CD4-positive, alpha-beta T cell treated with Interleukin-6 for 4 hours (primary cell): ENCODE measurements around the gene S100P.
A peak's percentile ranks its signal among the peaks of the same experiment; 100 is the strongest.
"Not testable (repeated sequence)": the region's sequence is repeated elsewhere in the genome, so short reads cannot be mapped to it uniquely, and the experiment has no call there.

Source experiments
- DNase-seq: peaks from one replicate; pipeline ENCODE4 v3.0.0-alpha.2; 2020; ENCODE audit warnings: mixed read lengths

The S100P gene

DNA sequence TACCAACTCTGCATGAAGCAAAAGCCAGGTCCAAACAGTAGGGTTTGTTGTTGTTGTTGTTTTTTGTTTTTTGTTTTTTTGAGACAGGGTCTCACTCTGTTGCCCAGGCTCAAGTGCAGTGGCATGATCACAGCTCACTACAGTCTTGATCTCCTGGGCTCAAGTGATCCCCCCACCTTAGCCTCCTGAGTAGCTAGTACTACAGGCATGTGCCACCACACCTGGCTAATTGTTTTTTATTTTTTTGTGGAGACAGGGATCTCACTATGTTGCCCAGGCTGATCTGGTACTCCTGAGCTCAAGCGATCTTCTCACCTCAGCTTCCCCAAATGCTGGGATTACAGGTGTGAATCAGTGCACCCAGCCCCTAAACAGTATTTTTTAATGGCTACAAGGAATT lies 6.2 kb downstream of the S100P start:
- DNase-seq = no peak

DNA sequence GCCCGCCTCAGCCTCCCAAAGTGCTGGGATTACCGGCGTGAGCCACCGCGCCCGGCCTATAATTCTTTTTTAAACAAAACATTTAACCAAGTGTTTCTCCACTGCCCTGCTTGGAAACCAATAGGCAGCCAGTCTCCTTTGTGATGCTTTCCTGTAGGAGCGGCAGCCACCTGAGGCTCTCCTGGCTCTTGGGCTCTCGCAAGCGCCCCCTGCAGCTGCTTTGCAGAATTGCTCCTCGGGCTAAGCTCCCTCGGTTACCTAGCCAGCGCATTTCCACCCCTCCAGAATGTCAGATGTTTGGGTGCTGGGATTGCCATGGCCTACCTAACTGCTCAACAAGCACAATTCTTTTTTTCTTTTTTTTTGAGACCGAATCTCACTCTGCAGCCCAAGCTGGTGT lies 7.7 kb downstream of the S100P start:
- peak; percentile 54 for DNase-seq

DNA sequence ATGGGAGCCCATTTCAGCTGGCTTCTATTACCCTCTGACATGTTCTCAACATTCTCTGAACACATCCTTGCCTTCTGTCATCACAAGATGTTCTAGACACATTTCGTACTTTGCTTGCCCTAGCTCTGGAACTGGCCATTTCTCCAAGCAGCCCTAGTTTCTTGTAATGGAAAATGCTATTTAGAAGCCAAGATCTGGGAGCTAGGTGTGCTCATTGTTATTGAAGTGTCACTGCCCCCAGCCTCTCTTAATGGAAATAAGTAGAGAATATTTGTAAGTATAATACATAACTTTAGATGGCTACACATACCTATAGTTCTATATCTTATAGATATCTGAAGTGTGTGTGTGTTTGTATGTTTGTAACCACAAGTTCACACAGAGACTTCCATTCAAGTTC lies 9.1 kb downstream of the S100P start:
- no peak for DNase-seq

DNA sequence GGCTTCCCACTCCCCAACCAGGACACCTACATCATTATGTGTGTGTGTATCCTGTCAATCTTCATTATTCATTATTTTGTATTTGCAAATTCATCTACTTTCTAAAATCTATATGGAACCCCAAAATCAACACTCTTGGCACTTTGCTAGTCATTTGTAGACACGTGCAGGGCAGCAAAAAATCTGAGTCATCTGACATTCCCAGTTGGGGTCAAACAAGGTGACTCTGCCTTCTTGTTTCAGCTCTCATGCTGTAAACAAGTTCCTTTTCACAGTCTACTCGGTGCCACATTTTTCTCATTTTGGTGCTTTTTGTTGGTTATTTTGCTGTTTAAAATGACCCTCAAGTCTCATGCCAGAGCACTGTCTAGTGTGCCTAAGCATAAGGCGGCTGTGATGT lies 10.1 kb downstream of the S100P start:
- DNase-seq = no peak

DNA sequence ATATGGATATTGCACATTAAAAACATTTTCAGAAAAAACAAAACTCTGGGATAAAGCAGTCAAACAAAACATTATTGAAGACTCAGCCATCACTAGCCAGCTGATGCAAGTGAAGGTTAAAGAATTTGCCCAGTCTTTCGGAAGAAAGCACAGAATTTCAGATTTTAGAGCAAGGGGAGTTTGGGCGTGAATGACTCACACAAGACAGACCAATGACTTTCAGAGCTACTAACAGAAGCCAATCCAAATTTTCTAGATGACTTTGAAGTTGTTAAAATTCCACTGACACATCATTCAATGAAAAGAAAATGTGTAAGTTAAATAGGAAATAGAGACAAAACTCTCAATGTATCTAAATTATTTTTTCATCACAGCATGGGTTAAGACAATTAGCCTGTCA lies 12.0 kb downstream of the S100P start:
- DNase-seq = no peak

DNA sequence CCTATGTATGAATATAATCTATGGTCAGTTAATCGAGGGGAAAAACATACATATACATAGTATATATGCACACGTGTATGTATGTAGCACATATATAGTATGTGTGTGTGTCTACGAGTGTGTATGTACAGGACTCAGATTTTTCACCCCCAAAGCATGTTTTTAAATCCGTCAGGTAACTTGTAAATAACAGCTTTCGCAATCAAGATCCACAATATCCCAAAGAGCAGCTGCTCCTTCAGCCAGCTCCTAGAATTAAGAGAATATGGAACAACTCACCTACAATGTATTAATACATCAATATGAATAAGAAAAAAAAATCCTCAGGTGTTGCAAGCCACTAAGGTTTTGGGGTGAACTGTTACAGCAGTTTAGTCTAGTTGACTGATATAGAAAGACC lies 12.5 kb downstream of the S100P start:
- no peak for DNase-seq

DNA sequence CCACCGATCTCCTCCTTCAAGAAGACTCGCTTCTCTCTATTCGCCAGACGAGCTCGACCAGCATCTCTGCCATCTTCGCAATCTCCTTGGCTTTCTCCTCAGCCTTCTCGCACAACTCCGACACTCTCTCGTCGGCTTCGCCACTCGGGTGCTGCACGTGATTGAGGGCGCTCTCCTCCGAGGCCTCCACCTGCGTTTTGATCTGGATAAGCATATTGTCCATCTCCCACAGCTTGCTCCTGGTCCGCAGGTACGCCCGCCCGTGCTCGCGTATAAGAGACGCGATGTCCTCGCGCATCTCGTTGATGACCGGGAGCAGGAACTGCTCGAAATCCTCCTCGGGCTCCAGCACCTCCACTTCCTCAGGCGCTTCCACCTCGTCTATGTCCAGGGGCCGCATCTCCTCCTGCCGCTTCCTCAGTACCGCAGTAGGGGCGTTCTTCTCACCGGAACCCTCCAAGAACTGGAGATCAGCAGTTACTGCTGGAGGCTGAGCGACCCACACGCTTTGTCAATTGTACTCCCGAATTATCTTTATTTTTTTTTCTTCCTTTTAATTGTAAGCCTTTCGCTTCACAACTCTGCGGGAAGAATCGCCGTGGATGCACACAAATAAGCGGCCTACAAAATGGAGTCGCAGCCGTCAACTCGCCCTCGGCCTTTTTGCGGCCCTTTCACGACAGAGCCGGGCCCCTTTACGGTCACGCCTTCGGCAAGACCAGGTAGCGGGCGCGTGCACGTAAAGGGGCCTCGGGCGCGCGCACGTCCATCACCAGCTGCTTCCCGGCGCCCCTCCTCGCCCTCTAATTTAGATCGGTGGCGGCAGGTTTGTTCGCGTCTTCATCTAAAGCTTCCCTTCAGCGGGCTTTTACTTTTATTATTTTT lies 15.8 kb downstream of the S100P start, which contains the start of gene MRFAP1L1:
Gene MRFAP1L1, minus strand, starts transcription at position 636 of the 885 bp plus-strand sequence. Its CDS starts 236 bp downstream, at position 400.
- peak; percentile 97 for DNase-seq

DNA sequence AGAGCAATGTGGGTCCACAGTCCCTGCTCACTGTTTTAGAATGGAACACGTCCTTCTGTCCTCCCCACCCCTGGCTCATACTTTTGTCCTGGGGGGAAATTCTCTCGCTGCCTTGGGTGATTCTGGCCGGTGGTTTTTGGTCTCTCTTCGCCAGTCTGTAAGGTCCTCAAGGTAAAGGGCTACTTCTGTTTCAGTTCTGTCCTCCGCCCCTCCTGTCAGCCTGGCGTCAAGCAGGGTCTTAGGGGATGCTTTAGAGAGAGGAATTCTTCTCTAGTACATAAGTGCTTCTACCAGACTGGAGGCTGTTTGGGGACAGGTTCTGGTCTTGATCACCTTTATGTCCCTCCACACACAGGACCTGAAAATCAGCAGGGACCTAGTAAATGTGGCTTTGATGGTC lies 16.6 kb downstream of the S100P start:
- no peak for DNase-seq

DNA sequence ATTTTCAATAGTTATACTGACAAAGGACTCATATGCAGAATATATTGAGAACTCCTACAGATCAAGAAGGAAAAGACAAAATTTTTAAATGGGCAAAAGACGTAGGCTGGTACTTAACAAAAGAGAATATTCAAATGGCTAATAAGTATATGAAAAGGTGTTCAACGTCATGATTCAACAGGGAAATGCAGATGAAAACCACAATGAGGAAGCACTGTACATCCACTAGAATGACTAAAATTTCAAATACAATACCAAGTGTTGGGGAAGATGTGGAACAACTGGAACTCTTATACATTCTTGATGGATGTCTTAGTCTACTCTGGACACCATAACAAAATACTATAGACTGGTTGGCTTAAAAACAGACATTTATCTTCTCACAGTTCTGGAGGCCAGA lies 17.3 kb downstream of the S100P start:
- DNase-seq = no peak

DNA sequence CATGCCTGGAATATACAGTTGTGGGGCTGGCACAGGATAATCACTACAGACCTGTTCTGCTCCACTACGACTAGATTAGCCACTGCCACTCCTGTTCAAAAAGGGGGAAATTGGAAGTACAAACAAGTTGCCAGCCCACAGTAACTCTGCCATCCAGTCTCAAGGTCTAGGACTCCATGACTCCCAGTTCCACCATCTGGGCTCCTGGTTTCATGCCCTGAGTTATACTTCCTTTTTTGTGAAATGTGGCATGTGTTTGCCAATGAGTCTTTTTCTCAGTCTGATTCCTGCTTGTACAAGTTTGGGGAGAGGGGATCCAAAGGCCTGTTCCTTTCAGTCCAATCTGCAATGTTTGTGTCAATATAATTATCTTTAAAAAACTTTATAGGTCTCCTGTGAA lies 21.3 kb downstream of the S100P start:
- DNase-seq = no peak

DNA sequence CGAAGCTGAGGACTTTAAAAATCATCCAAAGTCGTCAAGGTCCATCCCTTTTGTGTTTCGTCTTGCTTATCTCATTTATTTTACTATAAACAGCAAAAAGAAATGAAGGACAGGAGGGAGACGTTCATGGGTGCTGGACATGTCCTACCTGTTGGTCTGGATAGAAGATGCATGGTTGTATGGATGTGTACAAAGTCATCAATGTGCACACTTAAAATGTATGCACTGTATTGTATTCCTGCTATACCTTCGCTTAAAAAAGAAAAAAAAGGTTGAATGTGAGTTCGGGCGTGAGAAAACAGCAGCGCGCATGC lies 22.0 kb downstream of the S100P start:
- no peak for DNase-seq

DNA sequence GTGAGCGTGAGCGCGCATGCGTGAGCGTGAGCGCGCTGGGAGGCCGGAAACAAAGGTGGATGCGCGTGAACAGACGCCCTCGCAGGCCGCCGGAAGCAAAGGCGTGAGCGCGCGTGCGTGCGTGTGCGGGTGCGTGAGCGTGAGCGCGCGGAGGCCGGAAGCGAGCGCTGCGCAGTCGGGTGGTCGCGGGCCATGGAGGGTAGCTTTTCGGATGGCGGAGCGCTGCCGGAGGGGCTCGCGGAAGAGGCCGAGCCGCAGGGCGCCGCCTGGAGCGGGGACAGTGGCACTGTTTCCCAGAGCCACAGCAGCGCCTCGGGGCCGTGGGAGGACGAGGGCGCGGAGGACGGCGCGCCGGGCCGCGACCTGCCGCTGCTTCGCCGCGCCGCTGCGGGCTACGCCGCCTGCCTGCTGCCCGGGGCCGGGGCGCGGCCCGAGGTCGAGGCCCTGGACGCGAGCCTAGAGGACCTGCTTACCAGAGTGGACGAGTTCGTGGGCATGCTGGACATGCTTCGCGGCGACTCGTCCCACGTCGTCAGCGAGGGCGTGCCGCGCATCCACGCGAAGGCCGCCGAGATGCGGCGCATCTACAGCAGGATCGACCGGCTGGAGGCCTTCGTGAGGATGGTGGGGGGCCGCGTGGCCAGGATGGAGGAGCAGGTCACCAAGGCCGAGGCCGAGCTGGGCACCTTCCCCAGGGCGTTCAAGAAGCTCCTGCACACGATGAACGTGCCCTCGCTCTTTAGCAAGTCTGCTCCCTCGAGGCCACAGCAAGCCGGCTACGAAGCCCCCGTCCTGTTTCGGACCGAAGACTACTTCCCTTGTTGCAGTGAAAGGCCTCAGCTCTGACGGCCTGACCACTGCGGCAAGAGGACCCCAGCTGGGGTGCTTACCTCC lies 22.6 kb downstream of the S100P start, which contains the start of gene BLOC1S4:
Gene BLOC1S4, plus strand, starts transcription at position 157 of the 894 bp plus-strand sequence. Its CDS starts 36 bp downstream, at position 193.
- DNase-seq = peak; percentile 92

DNA sequence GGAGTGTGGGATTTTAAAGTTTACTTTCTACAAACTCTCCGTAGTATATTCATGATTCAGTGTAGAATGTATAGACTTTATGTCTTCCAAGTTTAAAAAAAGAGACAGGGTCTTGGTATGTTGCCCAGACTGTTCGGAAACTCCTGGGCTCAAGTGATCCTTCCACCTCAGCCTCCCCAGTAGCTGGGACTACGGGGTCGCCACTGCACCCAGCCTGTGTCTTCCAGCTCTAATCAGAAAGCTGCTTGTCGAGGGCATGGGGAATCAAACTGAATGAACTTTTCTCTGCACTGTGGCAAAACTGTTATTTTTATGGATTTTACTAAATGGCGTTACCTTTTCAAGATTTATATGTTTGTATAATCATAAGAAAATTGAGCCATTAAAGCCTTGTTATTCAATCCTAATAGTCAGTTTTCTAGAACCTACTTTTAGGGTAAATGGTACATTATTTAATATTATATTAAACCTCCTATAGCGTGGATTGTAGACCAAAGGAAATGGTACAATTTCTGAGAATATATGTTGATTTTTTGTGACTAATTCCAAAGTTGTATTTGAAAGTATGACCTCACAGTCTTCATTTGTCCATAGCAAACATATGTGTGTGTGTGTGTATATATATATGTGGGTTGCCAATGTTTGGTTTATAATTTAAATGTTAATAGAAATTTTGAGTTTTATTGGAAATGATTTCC lies 23.4 kb downstream of the S100P start:
- DNase-seq = no peak

DNA sequence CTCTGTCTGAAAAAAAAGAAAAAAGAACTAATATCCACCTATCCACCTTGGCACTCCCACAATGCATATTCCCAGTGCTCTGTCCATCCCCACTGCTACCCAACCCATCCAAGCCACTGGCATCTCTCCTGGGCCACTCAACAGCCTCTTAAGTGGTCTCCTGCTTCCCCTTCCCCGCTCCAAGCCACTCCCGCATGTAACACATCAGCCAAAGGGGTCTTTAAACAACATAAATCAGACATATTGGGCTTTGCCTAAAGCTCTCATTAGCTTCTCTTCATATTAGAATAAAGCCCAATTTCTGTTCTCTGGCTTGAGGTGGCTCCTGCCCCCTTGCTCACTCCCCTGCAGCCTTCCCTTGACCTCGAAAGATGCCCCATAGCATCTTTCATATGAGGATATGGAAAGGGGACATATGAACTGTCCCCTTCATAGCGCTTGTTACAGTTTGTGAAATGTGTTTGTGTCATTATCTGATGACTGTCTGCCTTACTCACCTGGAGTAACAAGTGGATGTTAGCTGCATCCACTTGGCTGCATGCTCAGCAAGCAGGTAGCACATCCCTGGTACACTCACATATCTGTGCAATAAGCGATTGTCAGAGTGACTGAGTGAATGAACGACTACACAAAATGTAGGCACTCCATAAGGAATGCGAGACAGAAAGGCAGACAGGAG lies 25.4 kb downstream of the S100P start:
- DNase-seq = no peak

DNA sequence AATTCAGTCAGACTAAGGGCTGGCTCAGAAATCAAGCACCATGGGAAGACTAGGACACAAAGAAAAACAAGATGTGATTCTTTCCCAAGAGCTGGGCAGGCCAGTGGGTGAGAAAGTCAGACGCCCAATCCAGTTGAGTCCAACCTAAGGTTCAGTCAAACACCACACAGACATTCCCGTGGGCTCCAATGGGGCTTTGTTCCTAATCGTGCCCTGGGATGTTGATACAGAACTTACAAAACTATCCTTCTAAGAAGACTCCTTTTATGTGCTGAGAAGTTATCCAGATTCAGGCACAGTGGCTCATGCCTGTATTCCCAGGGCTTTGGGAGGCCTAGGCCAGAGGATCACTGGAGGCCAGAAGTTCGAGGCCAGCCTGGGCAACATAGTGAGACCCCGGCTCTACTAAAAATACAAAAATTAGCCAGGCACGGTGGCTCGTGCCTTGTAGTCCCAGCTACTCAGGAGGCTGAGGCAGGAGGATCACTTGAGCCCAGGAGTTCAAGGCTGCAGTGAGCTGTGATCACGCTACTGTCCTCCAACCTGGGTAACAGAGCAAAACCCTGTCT lies 26.0 kb downstream of the S100P start:
- DNase-seq = no peak

DNA sequence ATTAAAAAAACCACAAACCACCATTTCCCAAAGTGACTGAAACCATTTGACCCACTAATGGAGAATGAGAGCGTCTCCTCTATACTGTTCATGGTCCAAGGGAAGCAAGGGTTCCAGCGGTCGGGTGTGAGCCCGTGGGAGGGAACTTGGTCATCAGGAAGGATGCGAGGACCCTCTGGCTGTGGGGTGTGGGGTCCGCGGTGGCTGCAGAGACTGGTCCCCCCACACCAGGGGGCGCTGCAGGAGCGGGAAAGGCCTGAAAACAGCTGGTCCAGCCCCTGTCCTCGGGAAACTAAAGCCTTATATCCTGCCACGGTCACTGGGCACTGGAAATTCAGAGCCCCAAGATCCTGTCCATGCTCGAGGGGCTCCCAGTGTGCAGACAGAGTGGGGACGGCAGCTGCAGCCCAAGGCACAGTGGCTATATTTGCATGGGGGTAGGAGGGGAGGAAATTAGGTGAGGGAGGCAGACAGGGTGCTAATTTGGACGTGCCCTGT lies 26.6 kb downstream of the S100P start:
- DNase-seq = peak; percentile 88

DNA sequence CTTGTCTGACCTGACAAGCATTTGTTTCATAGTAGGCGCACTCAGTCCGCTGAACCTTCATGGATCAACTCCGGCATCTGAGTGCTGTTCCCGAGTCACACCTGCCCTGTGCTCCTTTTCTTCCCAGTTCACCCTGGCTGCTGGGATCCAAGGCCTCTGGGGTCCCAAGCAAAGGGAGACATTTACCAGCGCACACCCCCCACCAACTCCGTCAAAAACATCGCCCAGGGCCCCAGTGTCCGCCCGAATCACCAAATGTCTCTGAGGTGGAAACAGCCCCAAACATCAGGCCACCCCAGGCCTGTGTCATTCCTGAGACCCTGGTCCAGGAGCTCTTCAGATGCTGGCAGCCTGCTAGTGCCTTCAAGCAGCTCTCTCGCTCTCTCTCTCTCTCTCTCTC lies 27.4 kb downstream of the S100P start:
- no peak for DNase-seq

DNA sequence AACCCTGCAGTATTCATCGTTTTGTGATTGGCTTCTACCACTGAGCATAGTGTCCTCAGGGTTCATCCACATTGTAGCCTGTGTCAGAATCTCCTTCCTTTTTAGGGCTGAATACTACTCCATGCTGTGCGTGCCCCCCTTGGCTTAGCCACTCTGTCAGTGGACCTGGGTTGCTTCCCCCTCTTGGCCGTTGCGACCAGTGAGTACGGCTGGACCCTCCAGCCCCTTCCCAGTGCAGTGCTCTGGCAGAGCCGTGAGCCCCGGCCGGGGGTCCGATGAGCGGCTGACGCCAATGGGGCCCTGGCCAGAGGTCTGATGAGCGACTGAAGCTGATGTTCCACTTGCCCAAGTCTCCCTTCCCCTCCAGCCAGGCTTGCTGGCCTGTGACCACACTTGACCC lies 29.2 kb downstream of the S100P start:
- no peak for DNase-seq

DNA sequence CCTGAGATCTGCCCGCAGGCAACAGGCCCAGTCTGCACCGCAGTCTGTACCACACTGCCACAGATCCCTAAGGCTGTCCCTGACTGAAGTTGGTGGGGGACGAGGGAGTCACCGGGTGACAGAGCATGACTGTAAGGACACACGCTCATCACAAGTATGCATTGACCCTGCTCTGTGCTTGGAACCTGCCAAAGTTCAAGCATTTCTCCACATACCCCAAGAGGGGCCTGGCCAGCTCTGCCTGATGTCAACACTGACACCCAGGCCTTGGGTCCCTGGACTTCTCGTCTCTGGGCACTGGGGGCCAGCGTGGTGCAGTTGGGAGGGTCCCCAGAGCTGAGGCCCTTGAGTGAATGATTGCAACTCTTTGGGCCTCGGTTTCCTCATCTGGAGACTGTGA lies 30.2 kb downstream of the S100P start:
- DNase-seq = no peak

DNA sequence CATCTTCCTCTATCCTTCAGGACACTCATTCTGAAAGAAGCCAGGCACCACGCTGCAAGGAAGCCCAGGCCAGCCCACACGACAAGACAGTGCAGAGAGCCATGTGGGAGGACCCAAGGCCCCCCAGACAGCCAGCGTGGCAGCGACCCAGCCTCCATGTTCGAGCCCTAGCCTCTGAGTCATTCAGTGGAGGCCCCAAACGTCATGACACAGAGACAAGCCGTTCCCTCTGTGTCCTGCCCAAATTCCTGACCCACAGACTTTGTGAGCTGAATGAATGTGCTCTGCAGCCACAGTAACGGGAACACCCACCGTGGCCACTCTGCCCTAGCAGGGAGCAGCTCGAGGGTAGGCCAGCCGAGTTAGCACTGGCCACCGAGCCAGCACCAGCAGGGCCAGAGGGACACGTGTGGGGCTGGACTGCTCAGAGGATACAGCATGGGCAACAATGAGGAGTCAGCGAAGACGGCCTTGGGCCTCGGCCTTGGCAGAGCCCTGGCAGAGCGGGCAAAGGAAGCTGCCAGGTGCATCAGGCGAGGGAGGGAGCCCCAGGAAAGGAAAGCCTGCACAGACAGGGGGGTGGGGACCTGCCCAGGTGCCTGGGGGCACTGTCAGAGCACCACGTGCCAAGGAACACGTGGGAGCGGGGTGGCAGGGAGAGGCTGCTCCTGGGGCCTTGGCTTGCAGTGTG lies 30.9 kb downstream of the S100P start:
- no peak for DNase-seq

DNA sequence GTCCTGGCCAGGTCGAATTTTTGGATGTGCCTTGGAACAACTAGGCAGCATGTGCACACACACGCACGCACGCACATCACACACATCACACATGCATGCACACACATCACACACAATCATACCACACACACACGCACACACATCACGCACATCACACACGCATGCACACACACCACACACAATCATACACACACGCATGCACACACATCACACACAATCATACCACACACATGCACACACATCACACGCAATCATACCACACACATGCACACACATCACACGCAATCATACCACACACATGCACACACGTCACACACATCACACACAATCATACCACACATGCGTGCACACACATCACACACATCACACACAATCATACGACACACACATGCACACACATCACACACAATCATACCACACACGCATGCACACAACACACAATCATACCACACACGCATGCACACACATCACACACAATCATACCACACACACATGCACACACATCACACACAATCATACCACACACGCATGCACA lies 31.8 kb downstream of the S100P start:
- not testable (repeated sequence) for DNase-seq
